MV-4-11 (cell line): ENCODE measurements around the gene LAMA3.
A peak's percentile ranks its signal among the peaks of the same experiment; 100 is the strongest.

Source experiments
- DNase-seq: peaks from one replicate; lab custom pipeline; 2025; lab: John Stamatoyannopoulos, UW

Gene LAMA3

DNA sequence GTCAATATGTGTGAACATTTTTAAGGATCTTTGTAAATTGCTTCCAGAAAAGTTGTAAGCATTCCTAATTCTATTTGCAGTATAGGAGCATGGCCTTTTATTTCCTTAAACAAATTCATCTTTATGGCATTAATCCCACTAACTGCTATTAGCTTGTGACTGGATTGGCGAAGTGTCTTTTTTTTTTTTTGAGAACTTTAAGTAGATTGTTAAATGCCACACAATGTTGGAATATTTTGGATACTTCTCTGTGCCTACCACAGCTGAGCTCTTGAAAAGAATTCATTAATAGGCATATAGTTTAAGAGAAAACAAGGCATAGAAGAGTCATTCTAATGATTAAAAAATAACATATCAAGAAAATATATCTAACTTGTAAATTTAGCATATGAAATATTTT, 129.7 kb downstream of the LAMA3 start:
- no peak for DNase-seq

DNA sequence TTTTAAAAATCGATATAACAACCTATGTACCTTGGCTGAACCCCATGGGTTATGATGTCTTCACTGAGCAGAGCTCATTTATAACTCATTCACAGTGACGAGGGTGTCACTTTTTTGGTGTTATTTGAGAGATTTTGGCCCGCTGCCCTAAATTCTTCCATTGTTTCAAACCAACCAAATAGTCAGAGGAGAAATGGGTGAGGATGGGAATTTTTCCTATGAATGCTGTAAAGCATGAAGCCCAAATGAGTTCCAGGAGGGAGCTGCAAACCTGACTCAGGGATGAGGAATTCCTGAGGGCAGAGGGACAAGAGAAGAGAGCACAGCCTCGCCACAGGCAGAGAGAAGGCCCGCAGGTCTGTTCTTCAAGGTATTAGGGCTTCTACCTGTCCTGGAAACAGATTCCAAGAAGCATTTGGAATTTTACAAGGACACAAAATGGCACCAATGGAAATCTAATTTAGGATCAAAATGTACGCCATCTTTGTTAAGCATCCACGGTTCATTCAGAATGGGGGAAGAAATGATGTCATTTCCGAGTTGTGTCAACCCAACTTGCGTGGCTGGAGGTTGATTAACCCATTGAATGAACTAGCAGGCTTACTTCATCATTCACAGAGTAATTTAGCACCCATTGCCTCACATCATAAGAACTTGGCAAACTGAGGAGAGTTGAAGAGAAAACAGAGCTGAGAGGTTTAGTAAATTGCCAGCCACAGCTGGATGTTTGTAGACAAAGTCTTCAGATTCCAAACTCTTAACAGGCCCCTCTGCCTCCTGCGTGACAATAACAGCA, 133.5 kb downstream of the LAMA3 start:
- no peak for DNase-seq

DNA sequence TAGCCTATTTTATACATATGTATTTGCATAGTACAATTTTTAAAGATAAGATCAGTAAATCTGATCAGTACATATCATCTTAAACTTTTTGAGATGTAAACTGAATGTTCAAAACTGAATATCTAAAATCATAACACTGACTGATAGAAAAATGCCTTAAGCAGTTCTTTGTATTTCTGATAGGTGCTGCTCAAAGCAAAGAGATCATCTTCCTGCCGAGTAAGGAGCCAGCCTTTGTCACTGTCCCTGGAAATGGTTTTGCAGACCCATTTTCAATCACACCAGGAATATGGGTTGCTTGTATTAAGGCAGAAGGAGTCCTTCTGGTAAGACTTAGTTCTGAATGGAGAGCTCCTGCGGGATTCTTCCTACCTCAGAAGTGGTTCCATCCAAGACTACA, 135.0 kb downstream of the LAMA3 start:
- no peak for DNase-seq

DNA sequence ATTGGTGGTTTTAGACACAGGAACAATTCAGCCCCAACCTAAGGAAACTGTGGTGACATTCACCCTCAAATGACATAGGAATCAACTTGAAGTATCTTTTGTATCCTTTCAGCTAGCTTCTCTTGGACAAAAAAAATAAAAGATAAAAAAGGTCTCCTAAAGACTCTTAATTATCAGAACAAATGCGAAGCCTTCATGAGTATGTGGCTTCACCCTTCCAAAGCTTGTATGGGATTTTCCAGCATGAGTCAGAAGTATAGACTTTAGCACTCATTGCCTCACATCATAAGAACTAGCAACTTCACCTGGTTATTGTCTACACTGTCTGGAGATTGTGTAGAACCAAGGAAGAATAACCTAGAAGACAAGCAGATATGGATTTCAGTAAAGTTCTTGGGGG, 135.4 kb downstream of the LAMA3 start:
- no peak for DNase-seq

GRCh38 chr18:23825496-23825895, 136.2 kb downstream of the LAMA3 start:
- DNase-seq, result no peak

DNA sequence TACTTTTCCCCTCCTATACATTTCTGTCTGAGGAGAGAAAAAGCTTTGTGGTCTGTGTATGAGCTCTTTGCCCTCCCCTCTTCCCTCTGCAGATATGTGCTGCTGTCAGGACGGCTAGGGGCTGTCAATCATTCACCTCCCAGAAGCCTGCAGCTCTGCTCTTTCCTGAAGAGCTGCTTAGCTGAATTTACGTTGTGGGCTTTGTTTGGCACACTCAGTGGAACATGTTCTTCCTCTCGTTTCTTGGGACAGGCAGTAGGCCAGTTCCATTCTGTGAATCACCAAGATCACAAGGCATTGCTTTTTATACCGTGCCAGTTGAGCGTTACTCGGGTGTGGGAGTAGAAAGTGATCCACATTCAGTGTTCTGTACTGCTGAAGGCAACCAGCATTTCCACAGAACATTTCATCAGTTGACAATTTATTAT, 136.7 kb downstream of the LAMA3 start:
- peak; percentile 32 for DNase-seq

DNA sequence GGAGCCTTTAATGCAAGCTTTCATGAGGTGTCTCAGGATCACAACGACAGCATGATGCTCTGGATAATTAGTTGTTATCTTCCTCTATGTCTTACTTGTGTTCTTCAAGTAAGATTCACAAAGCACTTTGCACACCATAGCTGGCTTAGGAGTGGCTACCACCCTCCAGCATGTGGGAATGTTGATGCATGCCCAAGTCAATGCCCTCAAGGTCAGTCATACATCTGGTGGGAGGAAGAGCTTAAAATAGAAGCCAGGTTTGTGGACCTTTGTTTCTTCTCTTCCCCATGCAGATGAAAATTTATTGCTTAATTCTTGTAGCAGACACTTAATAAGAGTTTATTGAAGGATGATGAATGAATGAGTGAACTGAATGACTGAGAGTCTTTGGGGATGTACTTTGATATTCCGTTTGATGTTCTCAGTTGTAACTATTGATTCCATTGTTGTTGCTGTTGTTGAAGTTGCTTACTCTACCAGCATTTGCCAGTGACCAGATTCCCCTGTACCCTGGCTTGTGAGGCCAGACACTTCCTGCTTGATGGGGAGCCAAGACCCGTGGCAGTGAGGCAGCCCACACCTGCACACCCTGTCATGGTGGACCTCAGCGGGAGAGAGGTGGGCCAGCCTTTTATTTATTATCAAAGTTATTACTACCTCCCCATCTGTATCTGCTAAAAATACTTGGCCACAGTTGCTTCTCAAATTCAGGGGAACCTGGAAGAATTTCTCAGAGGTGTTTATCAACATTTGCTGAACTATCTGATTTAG, 137.8 kb downstream of the LAMA3 start:
- DNase-seq, result no peak

DNA sequence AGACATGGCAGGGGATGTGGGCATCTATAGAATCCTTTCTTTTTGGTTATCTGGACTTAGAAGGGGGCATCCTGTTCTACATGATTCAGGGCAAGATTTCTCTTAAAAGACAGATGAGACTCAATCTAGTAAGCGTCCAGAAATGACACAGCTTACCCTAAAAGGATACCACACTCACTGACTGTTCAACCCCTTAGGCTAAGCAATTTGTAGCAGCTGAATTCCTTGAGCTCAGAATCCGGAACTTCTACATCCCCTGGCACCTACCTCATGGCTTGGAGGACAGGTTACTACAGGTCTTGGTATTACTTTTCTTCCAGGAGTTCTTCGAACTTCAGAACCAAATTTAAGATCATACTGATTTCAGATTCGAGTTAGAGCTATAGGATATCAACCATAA, 138.4 kb downstream of the LAMA3 start:
- no peak for DNase-seq

- DNase-seq, result peak; percentile 88
Observed at GRCh38 chr18:23828426-23828825, 139.2 kb downstream of the LAMA3 start.

DNA sequence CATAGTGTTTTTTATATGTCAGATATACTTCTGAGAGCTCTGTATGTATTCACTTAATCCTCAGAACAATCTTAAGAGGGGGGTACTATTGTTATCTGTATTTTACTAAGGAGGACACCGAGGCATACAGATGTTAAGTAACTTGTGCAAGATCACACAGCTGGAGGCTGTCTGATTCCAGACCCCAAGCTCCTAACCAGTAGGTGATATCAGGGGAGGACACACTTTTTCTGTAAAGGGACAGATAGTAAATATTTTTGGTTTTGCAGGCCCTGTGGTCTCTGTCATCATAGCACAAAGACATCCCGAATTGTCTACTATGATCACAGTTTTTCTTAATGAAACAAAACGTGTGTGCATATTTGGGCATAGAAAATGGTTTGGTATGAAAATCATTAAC, 143.7 kb downstream of the LAMA3 start:
- DNase-seq, result no peak

GRCh38 chr18:23833714-23834113, 144.5 kb downstream of the LAMA3 start:
- DNase-seq, result no peak

GRCh38 chr18:23835091-23835490, 145.8 kb downstream of the LAMA3 start:
- no peak for DNase-seq

DNA sequence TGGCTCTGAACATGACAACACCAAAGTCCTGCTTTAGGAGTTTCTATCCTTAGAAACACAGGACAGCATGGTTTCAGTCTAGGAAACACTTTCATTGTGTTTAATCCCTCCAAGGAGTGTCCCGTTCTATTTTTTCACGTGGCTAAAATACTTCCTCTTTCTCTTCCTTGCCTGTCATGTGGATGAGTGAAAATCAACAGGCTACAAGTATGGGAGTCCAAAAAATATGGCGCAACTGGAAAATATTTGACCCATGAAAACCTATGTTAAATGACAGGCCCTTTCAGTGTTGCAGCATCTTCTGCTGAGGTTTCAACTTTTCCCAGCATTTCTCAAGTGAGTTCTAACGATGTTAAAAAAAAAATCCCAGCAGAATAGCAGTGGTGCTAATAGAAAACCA, 146.3 kb downstream of the LAMA3 start:
- peak; percentile 94 for DNase-seq

DNA sequence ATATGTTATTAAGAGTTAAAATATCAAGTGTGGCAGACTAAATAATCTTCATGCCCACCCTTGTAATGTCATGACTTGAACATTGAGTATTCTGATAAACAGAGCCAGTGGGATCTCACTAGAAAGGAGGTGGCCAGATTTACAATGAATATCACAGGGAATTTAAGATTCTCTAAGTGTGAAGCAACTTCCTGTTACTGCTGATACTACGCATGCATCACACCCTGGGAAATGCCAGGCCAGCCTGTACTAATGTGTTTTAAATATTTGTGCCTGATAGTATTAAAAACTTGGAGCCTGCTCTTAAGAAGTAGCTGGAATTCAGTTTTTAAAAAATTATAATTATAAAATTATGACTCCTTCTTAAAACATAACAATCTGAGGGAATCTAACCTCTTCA, 148.3 kb downstream of the LAMA3 start:
- DNase-seq, result peak; percentile 48

- peak; percentile 31 for DNase-seq
Observed at GRCh38 chr18:23838233-23838632, 149.0 kb downstream of the LAMA3 start.

DNA sequence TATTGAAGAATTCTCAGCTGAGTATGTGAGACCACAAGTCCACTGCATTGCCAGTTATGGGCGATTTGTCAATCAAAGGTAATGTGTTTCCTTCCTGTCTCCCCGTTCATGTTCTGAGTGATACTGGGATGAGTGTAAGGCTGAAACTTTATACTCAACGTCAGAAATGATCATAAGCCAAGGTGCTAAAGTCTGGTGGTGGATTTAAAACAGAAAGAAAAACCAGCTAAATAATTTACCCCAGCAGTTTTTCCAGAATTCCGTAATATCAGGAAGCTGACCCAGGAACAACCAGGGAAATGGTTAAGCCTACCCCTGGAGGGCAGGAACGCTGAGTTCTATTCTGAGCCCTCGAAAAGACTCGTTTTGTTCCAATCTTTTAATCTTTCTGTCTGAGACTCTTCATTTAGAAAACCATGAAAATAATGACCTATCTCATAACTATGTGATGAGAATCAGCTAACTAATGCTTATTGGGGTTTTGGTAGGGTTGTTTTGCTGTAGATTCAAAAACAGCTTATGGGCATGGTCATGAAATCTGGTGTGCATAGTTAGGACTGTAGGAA, 149.6 kb downstream of the LAMA3 start:
- DNase-seq, result no peak

GRCh38 chr18:23842305-23842704, 153.1 kb downstream of the LAMA3 start:
- DNase-seq, result no peak

GRCh38 chr18:23844991-23845680, 155.9 kb downstream of the LAMA3 start:
- no peak for DNase-seq

DNA sequence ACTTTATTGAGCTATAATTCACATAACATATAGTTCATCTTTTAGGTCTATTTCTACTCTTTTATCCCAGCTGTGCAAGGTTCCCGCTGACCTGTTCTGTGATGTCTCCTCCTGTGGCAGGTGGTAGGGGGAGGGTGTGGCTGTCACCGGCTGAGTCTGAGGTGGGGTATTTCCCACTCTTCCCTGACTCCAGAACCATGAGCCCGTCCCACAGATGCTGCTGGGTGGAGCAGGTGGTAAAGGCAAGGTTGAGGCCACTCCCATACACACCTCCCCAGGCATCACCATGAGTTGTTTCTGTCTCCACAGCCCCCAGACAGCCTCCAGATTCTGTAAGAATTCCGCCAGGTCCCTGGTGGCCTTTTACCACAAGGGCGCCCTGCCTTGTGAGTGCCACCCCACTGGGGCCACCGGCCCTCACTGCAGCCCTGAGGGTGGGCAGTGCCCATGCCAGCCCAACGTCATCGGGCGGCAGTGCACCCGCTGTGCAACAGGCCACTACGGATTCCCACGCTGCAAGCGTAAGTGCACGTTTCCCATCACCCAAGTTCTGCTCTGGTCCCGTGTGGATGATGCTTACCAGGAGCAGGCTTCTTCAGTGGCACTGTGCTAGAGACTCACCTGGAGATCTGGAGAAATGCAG, 156.9 kb downstream of the LAMA3 start:
- DNase-seq, result no peak

DNA sequence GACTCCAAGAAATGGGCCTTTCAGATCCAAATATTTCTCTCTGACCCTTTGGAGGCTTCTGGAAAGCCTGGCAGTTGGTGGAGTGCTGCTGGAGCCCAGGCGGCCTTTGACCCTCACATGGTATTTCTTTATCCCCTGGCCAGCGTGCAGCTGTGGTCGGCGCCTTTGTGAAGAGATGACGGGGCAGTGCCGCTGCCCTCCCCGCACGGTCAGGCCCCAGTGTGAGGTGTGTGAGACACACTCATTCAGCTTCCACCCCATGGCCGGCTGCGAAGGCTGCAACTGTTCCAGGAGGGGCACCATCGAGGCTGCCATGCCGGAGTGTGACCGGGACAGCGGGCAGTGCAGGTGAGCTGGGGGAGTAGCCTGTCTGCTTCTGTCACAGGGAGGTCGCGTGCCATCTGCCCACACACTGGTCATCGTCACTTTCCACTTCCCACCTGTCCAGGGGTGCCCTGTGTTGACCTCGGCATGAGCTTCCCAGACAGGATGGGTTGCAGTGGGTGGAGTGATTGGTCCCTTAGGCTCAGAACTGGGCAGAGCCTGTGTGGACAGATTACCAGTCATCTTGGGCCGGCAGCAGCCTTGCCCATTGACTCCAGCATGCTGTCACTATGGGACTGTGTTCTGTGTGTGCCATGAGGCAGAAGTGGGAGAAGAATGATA, 158.2 kb downstream of the LAMA3 start:
- no peak for DNase-seq

GRCh38 chr18:23849141-23849540, 159.9 kb downstream of the LAMA3 start:
- DNase-seq, result no peak
